IPS-15b (cell line): ENCODE measurements around the gene CFAP299.

Experiments used
- H3K27me3 ChIP-seq: one replicate; pipeline ENCODE4 v1.6.1; 2013; ENCODE audit warnings: low read length; ENCODE audit not compliant: control insufficient read depth, insufficient read depth
- H3K36me3 ChIP-seq: one replicate; pipeline ENCODE4 v1.6.1; 2013; ENCODE audit warnings: low read length; ENCODE audit not compliant: control insufficient read depth, insufficient read depth
- H3K4me1 ChIP-seq: one replicate; pipeline ENCODE4 v1.6.1; 2013; ENCODE audit warnings: mild to moderate bottlenecking, low read length; ENCODE audit not compliant: control insufficient read depth, insufficient read depth
- H3K4me3 ChIP-seq: one replicate; pipeline ENCODE4 v1.5.1; 2013; ENCODE audit warnings: low read depth, low read length
- H3K9ac ChIP-seq: one replicate; pipeline ENCODE4 v1.6.1; 2013; ENCODE audit warnings: low read depth, mild to moderate bottlenecking, low read length
- H3K9me3 ChIP-seq: one replicate; pipeline ENCODE4 v1.6.1; 2013; ENCODE audit warnings: mild to moderate bottlenecking, low read length; ENCODE audit not compliant: control insufficient read depth, insufficient read depth

The CFAP299 gene

DNA sequence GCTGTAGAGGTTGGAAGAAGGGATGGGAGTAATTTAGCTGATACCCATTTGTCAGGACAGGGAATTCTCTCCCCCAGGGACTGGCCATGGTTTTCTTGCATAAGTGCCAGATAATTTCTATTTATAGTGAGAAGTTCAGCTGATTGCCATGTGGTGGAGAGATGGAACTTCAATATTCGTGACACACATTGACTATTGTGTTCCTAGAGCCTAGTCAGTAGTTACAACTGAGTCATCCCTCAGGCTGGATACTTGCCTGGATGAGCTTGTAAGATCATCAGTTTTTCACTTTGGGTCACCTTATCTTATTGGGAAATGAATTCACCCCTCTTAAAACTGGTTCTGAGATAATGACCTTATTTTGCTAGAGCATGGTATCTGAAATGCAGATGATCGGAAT, 32.2 kb downstream of the CFAP299 start:
- no peak overlapping the region for H3K4me3 ChIP-seq
- peaks cover 9% of the 10 kb centered on the region for H3K9me3 ChIP-seq
- H3K27me3 ChIP-seq, result no peaks in the 10 kb centered on the region
- no peaks in the 10 kb centered on the region for H3K4me1 ChIP-seq
- peaks cover 6% of the 10 kb centered on the region for H3K36me3 ChIP-seq
- H3K9ac ChIP-seq, result no peak overlapping the region

DNA sequence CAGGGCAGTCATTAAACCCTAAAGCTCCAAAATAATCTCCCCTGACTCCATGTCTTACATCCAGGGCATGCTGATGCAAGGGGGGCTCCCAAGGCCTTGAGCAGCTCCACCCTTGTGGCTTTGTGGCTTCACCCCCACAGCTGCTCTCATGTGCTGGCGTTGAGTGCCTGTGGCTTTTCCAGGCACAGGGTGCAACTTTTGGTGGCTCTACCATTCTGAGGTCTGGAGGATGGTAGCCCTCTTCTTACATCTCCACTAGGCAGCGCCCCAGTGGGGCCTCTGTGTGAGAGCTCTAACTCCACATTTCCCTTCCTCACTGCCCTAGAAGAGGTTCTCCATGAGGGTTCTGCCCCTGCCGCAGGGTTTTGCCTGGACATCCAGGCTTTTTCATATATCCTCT, 35.1 kb downstream of the CFAP299 start:
- Histone ChIP-seq H3K9ac (no peak overlapping the region), H3K36me3 (peaks cover 9% of the 10 kb centered on the region), H3K4me3 (no peak overlapping the region), H3K27me3 (no peaks in the 10 kb centered on the region), H3K9me3 (peaks cover 9% of the 10 kb centered on the region), H3K4me1 (no peaks in the 10 kb centered on the region)

DNA sequence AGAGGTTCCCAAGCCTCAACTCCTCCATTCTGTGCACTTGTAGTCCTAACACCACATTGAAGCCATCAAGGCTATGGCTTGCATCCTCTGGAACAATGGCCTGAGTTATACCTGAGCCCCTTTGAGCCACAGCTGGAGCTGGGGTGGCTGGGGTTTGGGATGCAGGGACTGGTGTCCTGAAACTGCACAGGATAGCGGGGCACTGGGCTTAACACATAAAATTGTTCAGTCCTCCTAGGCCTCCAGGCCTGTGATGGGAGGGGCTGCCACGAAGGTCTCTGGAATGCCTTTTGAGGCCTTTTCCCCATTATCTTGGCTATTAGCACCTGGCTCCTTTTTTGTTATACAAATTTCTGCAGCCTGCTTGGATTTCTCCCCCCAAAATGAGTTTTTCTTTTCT, 35.5 kb downstream of the CFAP299 start:
- Histone ChIP-seq H3K9me3 (peaks cover 9% of the 10 kb centered on the region), H3K27me3 (no peaks in the 10 kb centered on the region), H3K9ac (no peak overlapping the region), H3K4me1 (no peaks in the 10 kb centered on the region), H3K36me3 (peaks cover 9% of the 10 kb centered on the region), H3K4me3 (no peak overlapping the region)

DNA sequence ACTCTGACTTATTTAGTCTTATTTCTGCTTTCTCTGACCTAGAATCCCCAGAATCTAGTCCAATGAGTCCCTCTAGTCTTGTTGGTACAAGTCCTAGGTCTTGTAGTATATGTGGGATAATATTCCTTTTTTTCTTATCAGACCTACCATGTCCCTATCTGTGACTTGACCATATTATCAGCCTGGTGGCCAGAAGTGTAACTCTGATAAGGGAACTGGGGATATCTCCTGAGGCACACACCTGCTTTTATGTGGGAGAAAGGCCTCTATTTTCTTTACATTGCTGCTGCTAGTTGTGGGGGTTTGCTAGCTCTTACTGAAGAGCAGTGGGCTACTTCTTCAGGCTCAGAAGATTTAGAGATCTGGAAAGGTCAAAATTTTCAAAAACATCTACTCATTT, 38.6 kb downstream of the CFAP299 start:
- H3K9me3 ChIP-seq, result peaks cover 9% of the 10 kb centered on the region
- no peaks in the 10 kb centered on the region for H3K27me3 ChIP-seq
- H3K9ac ChIP-seq, result no peak overlapping the region
- H3K36me3 ChIP-seq, result peaks cover 9% of the 10 kb centered on the region
- no peaks in the 10 kb centered on the region for H3K4me1 ChIP-seq
- H3K4me3 ChIP-seq, result no peak overlapping the region

DNA sequence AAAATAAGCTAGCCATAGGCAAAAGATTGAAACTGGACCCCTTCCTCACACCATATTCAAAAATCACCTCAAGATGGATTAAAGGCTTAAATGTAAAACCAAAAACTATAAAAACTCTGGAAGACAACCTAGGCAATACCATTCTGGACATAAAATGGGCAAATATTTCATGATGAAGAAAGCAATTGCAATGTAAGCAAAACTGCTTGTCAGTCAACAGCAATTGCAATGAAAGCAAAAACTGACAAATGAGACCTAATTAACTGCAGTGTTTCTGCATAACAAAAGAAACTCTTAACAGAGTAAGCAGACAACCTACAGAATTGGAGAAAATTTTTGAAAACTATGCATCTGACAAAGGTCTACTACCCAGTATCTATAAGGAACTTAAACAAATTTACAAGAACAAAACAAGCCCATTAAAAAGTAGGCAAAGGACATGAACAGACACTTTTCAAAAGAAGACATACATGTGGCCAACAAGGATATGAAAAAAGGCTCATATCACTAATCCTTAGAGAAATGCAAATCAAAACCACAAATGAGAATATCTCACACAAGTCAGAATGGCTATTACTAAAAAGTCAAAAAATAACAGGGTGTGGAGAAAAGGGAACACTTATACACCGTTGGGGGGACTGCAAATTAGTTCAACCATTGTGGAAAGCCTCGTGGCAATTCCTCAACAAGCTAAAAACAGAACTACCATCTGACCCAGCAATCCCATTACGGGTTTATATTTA, 46.7 kb downstream of the CFAP299 start:
- no peaks in the 10 kb centered on the region for H3K36me3 ChIP-seq
- no peak overlapping the region for H3K4me3 ChIP-seq
- H3K9me3 ChIP-seq, result no peaks in the 10 kb centered on the region
- H3K9ac ChIP-seq, result no peak overlapping the region
- no peaks in the 10 kb centered on the region for H3K27me3 ChIP-seq
- no peaks in the 10 kb centered on the region for H3K4me1 ChIP-seq

DNA sequence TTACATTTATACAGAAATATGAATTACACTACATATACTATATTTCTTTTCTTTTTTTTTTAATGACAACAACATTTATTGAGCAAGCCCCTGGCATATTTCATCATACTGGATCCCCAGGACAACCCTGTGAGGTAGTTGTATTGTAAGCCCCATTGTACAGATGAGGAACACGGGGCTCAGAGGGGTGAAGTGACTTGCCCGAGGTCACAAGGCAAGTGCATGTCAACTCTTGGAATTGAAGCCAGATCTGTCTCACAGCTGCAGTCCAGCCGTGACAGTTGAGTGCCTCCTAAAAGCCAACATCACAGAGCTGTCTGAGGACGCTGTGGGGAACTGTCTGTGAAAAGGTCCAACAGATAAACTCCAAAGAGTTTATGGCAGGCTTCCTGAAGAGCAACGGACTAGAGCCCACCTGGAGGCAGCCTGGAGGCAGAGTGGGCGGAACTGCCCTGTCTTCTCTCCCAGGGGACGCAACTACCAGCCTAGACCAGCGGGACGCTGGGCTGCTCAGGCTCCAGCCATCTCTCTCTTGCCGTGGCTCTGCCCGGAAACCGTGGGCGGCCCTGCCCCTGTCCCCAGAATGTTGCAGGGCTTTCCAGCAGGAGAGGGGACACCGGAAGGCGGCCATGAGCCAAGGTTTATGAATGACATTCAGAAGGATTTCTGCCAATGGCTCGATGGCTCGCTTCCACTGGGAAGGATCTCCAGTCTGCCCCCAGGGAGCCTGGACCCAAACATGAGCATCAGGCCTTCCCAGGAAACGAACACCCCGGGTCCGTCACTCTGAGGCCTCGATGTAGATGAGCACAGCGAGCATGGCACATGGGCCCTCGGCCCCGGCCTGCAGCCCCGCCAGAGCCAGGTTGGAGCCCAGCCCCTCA, 50.1 kb downstream of the CFAP299 start:
- Histone ChIP-seq H3K36me3 (no peaks in the 10 kb centered on the region), H3K9ac (no peak overlapping the region), H3K4me1 (no peaks in the 10 kb centered on the region), H3K4me3 (no peak overlapping the region), H3K9me3 (no peaks in the 10 kb centered on the region), H3K27me3 (no peaks in the 10 kb centered on the region)

DNA sequence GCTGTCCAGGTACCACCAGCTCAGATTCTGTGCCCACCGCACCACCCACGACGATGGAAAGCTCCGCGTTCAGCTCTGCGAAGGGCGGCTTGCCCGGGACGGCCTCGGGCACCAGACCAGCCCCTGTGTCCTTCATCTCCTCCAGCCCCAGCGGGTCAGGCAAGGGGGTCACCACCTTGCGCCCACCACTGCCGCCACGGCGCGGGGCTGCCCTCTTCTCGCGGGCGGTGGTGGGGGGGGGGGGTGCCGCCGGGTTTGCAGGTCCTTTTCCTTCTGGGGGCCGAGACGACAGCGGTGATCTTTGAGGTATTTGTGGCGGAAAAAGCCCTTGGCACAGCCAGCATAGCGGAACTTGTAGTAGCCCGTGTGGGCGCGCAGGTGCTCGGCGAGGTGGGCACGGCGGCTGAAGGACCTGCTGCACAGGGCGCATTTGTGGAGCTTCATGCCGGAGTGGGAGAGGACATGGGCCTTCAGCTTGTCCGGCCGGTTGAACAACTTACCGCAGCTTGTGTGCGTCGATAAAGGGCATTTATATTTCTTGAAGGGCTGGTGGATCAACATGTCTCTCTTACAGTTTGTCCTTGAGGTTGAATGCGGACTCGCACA, 50.9 kb downstream of the CFAP299 start:
- no peak overlapping the region for H3K4me3 ChIP-seq
- H3K27me3 ChIP-seq, result no peaks in the 10 kb centered on the region
- H3K9ac ChIP-seq, result no peak overlapping the region
- no peaks in the 10 kb centered on the region for H3K36me3 ChIP-seq
- H3K4me1 ChIP-seq, result no peaks in the 10 kb centered on the region
- H3K9me3 ChIP-seq, result no peaks in the 10 kb centered on the region

DNA sequence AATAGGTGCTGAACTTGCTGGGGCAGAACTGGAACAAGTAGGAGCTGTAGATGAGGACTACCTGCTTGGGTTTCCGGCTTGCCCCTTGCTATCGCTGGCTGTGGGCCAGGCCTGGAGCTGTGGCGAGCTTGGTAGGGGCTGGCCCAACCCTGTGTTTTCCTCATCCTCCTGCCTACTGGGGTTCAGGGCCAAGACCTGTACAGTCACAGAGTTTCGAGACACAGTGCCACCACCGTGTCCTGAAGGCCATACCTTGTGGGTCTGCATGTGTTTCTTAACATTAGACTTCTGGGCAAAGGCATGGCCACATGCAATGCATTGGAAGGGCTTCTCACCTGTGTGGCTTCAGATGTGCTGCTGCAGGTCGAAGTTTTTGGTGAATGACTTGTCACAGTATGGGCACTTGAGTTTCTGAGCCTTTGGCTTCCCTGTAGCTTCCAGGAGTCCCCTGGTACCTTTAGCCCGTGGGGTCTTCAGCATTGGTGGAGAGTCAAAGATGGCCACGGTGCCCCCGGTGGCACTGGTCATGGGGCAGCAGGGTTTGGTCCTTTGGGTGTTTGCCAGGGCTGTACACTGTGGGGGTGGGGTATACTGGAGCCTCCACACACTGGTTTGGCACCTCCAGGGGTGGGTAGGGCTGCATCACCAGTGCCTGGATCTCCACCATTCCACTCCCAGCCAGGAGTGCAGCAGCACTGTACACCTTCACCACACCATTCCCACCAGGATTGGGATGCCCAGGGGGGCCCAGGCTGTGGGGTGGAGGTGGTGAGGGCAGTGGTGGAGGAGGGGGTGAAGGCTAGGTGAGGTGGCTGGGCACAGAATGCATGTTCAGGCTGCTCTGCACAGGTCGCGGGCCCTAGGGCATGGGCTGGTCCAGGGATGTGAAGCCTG, 52.1 kb downstream of the CFAP299 start:
- no peak overlapping the region for H3K9ac ChIP-seq
- no peaks in the 10 kb centered on the region for H3K9me3 ChIP-seq
- H3K36me3 ChIP-seq, result no peaks in the 10 kb centered on the region
- H3K4me1 ChIP-seq, result no peaks in the 10 kb centered on the region
- no peak overlapping the region for H3K4me3 ChIP-seq
- H3K27me3 ChIP-seq, result no peaks in the 10 kb centered on the region

DNA sequence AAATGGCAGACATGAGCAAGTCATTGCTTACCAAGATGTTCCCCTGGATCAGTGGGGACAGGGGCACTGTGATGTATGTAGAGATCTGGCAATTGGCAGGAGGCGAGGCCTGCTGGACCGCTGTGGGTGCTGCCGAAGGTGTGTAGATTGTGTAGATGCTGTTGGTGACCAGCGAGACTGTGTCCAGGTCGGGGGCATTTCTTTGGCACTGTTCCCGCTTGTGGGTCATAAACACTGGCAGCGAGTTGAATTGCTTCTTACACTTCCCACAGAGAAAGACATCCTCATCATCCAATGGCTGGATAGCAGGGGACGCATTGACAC, 52.7 kb downstream of the CFAP299 start:
- Histone ChIP-seq H3K36me3 (no peaks in the 10 kb centered on the region), H3K4me3 (no peak overlapping the region), H3K4me1 (no peaks in the 10 kb centered on the region), H3K9ac (no peak overlapping the region), H3K9me3 (no peaks in the 10 kb centered on the region), H3K27me3 (no peaks in the 10 kb centered on the region)

DNA sequence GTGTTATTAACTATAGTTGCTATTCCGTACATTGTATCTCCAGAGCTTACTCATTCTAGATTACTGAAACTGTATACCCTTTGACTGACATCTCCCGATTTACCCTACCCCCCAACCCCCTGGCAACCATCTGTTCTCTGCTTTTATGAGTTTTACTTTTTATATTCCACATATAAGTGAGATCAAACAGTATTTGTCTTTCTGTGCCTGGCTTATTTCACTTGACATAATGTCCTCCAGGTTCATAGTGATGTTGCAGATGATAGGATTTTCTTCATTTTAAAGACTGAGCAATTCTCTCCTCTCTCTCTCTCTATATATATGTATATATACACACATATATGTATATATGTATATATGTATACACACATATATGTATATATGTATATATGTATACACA, 54.6 kb downstream of the CFAP299 start:
- H3K27me3 ChIP-seq, result no peaks in the 10 kb centered on the region
- H3K9ac ChIP-seq, result no peak overlapping the region
- H3K9me3 ChIP-seq, result no peaks in the 10 kb centered on the region
- no peak overlapping the region for H3K4me3 ChIP-seq
- H3K4me1 ChIP-seq, result no peaks in the 10 kb centered on the region
- no peaks in the 10 kb centered on the region for H3K36me3 ChIP-seq

DNA sequence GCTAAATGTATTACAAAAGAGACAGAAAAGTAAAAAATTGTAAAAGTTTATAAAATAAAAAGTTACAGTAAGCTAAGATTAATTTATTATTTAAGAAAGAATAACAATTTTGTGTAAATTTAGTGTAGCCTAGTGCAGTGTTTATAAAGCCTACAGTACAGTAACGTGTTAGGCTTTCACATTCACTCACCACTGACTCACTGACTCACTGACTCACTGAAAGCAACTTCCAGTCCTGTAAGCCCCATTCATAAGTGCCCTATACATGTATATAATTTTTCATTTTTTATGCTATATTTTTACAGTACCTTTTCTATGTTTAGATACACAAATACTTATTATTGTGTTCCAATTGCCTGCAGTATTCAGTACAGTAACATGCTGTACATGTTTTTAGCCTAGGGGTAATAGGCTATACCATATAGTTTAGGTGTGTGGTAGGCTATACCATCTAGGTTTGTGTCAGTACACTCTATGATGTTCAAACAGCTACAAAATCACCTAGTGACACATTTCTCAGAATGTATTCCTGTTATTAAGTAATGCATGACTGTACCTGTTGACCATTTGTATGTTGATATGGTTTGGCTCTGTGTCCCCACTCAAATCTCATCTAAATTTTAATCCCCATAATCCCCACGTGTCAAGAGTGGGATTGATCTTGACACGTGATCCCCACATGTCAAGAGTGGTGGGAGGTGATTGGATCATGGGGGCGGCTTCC, 57.9 kb downstream of the CFAP299 start:
- H3K9me3 ChIP-seq, result no peaks in the 10 kb centered on the region
- H3K4me1 ChIP-seq, result no peaks in the 10 kb centered on the region
- H3K4me3 ChIP-seq, result no peak overlapping the region
- no peaks in the 10 kb centered on the region for H3K27me3 ChIP-seq
- no peaks in the 10 kb centered on the region for H3K36me3 ChIP-seq
- H3K9ac ChIP-seq, result no peak overlapping the region
